NB4 (cell line): ENCODE data around the gene XNDC1N.

Source experiments
- CTCF ChIP-seq: IDR thresholded peaks from one replicate; pipeline ENCODE4 v1.5.1; 2012; ENCODE audit warnings: low read depth, low read length
- MAX ChIP-seq: IDR thresholded peaks from 2 replicates; pipeline ENCODE4 v1.6.1; 2011; ENCODE audit warnings: low read depth, low read length
- MYC ChIP-seq: IDR thresholded peaks from 2 replicates; pipeline ENCODE4 v1.6.1; 2011; ENCODE audit warnings: low read depth, low read length
- POLR2A ChIP-seq: IDR thresholded peaks from 2 replicates; pipeline ENCODE4 v1.6.1; 2011; ENCODE audit warnings: mild to moderate bottlenecking; ENCODE audit not compliant: insufficient read length; ENCODE audit errors: extremely low read depth

- TF ChIP-seq MAX (no peak), CTCF (no peak), POLR2A (no peak), MYC (no peak)
These were observed 10.7 kb downstream of the XNDC1N start for GRCh38 chr11:71917646-71918140.
